HepG2 (cell line): Measurements from ENCODE around the gene PLLP. TPM values are rescaled to one million over a fixed set of nuclear protein-coding genes. Genes with fewer than 3 reads are reported as not detected.

Source experiments
- BHLHE40 ChIP-seq: IDR thresholded peaks from 2 replicates; pipeline ENCODE4 v1.6.1; 2011; ENCODE audit warnings: low read length, improper control_type of control experiment
- JUNB ChIP-seq: sonication (generic); formaldehyde crosslinking; IDR thresholded peaks from 2 replicates; pipeline ENCODE4 v1.8.0; 2022; ENCODE audit warnings: missing genetic modification reagents, mild to moderate bottlenecking, borderline replicate concordance
- KDM6A ChIP-seq: IDR thresholded peaks from 2 replicates; pipeline ENCODE4 v1.6.1; 2016; ENCODE audit warnings: low read depth
- SNAPC2 ChIP-seq: sonication (generic); formaldehyde crosslinking; IDR thresholded peaks from 2 replicates; pipeline ENCODE4 v1.8.1; 2022; ENCODE audit warnings: mild to moderate bottlenecking, missing genetic modification reagents
- SOX5 ChIP-seq: IDR thresholded peaks from 2 replicates; pipeline ENCODE4 v1.6.1; 2016; ENCODE audit warnings: borderline replicate concordance
- polyA plus RNA-seq, 8 experiments: library from polyadenylated mRNA; depleted of rRNA in 3 of 8; stranded (reverse) in 7 of 8; unstranded in 1 of 8; fragments of >200 nt; fragmentation: Illumina TruSeq in 4 of 8; extraction: Trizol in 4 of 8; gene quantifications; 2 replicates each; pipeline versions ENCODE4 v1.2.1 to v1.2.3, GENCODE V29; 2011 to 2016; ENCODE audit warnings: low read depth in 4 of 8, missing spikeins in 1 of 8, mixed read lengths in 1 of 8; ENCODE audit not compliant: insufficient read depth in 1 of 8
- total RNA-seq, 5 experiments: library from RNA; depleted of rRNA; stranded (reverse); fragments of >200 nt; fragmentation: Illumina TruSeq; extraction: Trizol; gene quantifications; 2 replicates each; pipeline ENCODE4 v1.2.3, GENCODE V29; 2016; ENCODE audit warnings: low read depth in 1 of 5
- TF ChIP-seq, protein P1 (sequence below), 2 experiments: IDR thresholded peaks; 2 replicates each; pipeline ENCODE4 v1.6.1; 2011 to 2012; ENCODE audit warnings: low read length in 2 of 2, borderline replicate concordance in 1 of 2, low read depth in 1 of 2, mild to moderate bottlenecking in 1 of 2, moderate library complexity in 1 of 2
- TF ChIP-seq, protein P2 (sequence below): sonication (generic); formaldehyde crosslinking; conservative IDR thresholded peaks from 2 replicates; pipeline ENCODE4 v1.4.0; 2020; ENCODE audit warnings: missing genetic modification reagents
- TF ChIP-seq, protein P3 (sequence below): sonication (generic); formaldehyde crosslinking; IDR thresholded peaks from 2 replicates; pipeline ENCODE4 v1.5.1; 2020; ENCODE audit warnings: mild to moderate bottlenecking, missing genetic modification reagents, moderate library complexity
- TF ChIP-seq, protein P4 (sequence below): sonication (generic); formaldehyde crosslinking; IDR thresholded peaks from 2 replicates; pipeline ENCODE4 v1.9.0; 2021; ENCODE audit warnings: missing genetic modification reagents, mild to moderate bottlenecking, borderline replicate concordance
- TF ChIP-seq, protein P5 (sequence below): sonication (generic); formaldehyde crosslinking; IDR thresholded peaks from 2 replicates; pipeline ENCODE4 v1.4.0; 2020; ENCODE audit warnings: missing genetic modification reagents

Gene PLLP
- total and polyA plus RNA-seq, 2 of the 13 experiments (the other 11 are each of a cell fraction or from before 2014, with no cell fraction given) = 60.6 to 127 TPM

DNA sequence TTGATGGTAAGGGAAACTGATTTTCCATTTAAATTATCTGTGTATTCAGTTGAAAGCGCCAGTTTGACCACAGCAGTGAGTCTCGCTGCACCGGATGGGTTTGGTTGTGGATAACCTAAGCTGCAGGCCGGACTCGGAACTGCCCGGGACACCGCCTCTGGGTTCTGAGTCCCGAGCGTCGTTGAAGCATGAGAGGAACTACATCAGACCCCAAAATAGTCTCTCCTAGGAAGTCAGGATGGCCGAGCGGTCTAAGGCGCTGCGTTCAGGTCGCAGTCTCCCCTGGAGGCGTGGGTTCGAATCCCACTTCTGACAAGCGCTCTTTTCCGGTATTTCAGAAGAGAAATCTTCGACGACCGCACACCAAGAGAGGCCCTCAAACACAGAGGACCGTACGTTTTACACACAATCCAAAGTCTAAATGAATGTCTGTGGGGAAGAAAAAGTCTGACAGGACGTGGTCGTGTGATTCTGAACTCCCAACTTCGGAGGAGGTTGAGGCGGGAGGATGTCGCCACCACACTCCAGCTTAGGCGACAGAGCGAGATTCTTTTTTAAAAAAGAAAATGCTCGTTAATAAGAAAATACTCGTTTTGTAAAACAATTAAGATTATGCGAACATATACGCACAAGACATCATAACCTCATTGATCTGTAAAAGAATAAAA lies 15.4 kb upstream of the PLLP start (continued):
- TF ChIP-seq, protein P1, sequence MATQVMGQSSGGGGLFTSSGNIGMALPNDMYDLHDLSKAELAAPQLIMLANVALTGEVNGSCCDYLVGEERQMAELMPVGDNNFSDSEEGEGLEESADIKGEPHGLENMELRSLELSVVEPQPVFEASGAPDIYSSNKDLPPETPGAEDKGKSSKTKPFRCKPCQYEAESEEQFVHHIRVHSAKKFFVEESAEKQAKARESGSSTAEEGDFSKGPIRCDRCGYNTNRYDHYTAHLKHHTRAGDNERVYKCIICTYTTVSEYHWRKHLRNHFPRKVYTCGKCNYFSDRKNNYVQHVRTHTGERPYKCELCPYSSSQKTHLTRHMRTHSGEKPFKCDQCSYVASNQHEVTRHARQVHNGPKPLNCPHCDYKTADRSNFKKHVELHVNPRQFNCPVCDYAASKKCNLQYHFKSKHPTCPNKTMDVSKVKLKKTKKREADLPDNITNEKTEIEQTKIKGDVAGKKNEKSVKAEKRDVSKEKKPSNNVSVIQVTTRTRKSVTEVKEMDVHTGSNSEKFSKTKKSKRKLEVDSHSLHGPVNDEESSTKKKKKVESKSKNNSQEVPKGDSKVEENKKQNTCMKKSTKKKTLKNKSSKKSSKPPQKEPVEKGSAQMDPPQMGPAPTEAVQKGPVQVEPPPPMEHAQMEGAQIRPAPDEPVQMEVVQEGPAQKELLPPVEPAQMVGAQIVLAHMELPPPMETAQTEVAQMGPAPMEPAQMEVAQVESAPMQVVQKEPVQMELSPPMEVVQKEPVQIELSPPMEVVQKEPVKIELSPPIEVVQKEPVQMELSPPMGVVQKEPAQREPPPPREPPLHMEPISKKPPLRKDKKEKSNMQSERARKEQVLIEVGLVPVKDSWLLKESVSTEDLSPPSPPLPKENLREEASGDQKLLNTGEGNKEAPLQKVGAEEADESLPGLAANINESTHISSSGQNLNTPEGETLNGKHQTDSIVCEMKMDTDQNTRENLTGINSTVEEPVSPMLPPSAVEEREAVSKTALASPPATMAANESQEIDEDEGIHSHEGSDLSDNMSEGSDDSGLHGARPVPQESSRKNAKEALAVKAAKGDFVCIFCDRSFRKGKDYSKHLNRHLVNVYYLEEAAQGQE (IDR thresholded peaks at IDR 0.05; ENCODE audit: borderline replicate concordance in 1 of 2, low read depth in 1 of 2, low read length in 2 of 2) = no peak
- TF ChIP-seq SNAPC2 (no peak), BHLHE40 (0 out of 2 replicates have a peak, but pooled peaks have one; percentile 42), JUNB (CRISPR knock-in tag) (no peak), KDM6A (CRISPR knock-in tag) (no peak), SOX5 (CRISPR knock-in tag) (peak; percentile 63; the same call in 1 of the 2 replicates)
- TF ChIP-seq, protein P2, sequence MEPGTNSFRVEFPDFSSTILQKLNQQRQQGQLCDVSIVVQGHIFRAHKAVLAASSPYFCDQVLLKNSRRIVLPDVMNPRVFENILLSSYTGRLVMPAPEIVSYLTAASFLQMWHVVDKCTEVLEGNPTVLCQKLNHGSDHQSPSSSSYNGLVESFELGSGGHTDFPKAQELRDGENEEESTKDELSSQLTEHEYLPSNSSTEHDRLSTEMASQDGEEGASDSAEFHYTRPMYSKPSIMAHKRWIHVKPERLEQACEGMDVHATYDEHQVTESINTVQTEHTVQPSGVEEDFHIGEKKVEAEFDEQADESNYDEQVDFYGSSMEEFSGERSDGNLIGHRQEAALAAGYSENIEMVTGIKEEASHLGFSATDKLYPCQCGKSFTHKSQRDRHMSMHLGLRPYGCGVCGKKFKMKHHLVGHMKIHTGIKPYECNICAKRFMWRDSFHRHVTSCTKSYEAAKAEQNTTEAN (CRISPR knock-in tag) = peak; percentile 53; the same call in 1 of the 2 replicates
- TF ChIP-seq, protein P3, sequence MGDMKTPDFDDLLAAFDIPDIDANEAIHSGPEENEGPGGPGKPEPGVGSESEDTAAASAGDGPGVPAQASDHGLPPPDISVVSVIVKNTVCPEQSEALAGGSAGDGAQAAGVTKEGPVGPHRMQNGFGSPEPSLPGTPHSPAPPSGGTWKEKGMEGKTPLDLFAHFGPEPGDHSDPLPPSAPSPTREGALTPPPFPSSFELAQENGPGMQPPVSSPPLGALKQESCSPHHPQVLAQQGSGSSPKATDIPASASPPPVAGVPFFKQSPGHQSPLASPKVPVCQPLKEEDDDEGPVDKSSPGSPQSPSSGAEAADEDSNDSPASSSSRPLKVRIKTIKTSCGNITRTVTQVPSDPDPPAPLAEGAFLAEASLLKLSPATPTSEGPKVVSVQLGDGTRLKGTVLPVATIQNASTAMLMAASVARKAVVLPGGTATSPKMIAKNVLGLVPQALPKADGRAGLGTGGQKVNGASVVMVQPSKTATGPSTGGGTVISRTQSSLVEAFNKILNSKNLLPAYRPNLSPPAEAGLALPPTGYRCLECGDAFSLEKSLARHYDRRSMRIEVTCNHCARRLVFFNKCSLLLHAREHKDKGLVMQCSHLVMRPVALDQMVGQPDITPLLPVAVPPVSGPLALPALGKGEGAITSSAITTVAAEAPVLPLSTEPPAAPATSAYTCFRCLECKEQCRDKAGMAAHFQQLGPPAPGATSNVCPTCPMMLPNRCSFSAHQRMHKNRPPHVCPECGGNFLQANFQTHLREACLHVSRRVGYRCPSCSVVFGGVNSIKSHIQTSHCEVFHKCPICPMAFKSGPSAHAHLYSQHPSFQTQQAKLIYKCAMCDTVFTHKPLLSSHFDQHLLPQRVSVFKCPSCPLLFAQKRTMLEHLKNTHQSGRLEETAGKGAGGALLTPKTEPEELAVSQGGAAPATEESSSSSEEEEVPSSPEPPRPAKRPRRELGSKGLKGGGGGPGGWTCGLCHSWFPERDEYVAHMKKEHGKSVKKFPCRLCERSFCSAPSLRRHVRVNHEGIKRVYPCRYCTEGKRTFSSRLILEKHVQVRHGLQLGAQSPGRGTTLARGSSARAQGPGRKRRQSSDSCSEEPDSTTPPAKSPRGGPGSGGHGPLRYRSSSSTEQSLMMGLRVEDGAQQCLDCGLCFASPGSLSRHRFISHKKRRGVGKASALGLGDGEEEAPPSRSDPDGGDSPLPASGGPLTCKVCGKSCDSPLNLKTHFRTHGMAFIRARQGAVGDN = peak; percentile 38
- TF ChIP-seq, protein P4, sequence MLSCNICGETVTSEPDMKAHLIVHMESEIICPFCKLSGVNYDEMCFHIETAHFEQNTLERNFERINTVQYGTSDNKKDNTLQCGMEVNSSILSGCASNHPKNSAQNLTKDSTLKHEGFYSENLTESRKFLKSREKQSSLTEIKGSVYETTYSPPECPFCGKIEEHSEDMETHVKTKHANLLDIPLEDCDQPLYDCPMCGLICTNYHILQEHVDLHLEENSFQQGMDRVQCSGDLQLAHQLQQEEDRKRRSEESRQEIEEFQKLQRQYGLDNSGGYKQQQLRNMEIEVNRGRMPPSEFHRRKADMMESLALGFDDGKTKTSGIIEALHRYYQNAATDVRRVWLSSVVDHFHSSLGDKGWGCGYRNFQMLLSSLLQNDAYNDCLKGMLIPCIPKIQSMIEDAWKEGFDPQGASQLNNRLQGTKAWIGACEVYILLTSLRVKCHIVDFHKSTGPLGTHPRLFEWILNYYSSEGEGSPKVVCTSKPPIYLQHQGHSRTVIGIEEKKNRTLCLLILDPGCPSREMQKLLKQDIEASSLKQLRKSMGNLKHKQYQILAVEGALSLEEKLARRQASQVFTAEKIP (CRISPR knock-in tag) = no peak
- TF ChIP-seq, protein P5, sequence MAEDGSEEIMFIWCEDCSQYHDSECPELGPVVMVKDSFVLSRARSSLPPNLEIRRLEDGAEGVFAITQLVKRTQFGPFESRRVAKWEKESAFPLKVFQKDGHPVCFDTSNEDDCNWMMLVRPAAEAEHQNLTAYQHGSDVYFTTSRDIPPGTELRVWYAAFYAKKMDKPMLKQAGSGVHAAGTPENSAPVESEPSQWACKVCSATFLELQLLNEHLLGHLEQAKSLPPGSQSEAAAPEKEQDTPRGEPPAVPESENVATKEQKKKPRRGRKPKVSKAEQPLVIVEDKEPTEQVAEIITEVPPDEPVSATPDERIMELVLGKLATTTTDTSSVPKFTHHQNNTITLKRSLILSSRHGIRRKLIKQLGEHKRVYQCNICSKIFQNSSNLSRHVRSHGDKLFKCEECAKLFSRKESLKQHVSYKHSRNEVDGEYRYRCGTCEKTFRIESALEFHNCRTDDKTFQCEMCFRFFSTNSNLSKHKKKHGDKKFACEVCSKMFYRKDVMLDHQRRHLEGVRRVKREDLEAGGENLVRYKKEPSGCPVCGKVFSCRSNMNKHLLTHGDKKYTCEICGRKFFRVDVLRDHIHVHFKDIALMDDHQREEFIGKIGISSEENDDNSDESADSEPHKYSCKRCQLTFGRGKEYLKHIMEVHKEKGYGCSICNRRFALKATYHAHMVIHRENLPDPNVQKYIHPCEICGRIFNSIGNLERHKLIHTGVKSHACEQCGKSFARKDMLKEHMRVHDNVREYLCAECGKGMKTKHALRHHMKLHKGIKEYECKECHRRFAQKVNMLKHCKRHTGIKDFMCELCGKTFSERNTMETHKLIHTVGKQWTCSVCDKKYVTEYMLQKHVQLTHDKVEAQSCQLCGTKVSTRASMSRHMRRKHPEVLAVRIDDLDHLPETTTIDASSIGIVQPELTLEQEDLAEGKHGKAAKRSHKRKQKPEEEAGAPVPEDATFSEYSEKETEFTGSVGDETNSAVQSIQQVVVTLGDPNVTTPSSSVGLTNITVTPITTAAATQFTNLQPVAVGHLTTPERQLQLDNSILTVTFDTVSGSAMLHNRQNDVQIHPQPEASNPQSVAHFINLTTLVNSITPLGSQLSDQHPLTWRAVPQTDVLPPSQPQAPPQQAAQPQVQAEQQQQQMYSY (CRISPR knock-in tag) = peak; percentile 66
